ENCODE results near the gene TMEM81. TPM values are rescaled to one million over a fixed set of nuclear protein-coding genes. Genes with fewer than 3 reads are reported as not detected.

Gene TMEM81, protein sequence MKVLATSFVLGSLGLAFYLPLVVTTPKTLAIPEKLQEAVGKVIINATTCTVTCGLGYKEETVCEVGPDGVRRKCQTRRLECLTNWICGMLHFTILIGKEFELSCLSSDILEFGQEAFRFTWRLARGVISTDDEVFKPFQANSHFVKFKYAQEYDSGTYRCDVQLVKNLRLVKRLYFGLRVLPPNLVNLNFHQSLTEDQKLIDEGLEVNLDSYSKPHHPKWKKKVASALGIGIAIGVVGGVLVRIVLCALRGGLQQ
- total RNA-seq (2021; fragmentation: NEBNext Ultra II Directional; extraction: Animal tissue kit (Norgen Biotek cat#: 25700)) = 1 to 10 TPM; 1.4 to 2.3 (median 1.7) TPM
- long read RNA-seq, partial matches to known transcripts = 0 of 2 reads
- long read RNA-seq, other reads (novel, unspliced or antisense) = 0 of 2 reads

GRCh38 chr1:205084360-205084759 lies at the start of gene TMEM81:
Gene TMEM81 (minus strand): TSS chr1:205084460. CDS start chr1:205084320, 140 bp downstream.
- Mint-ChIP-seq H3K27ac (no peak within 1 kb of the TSS), H3K4me3 (no peak within 1 kb of the TSS), H3K36me3 (ENCODE audit: low read depth) (peaks cover 38% of the 10 kb centered on the region), H3K4me1 (ENCODE audit: low read depth) (peaks cover 19% of the 10 kb centered on the region), H3K9me3 (no peaks in the 10 kb centered on the region), H3K27me3 (ENCODE audit: insufficient read depth) (no peaks in the 10 kb centered on the region; the same call in 1 of the 2 replicates)
- TF ChIP-seq, protein P1, sequence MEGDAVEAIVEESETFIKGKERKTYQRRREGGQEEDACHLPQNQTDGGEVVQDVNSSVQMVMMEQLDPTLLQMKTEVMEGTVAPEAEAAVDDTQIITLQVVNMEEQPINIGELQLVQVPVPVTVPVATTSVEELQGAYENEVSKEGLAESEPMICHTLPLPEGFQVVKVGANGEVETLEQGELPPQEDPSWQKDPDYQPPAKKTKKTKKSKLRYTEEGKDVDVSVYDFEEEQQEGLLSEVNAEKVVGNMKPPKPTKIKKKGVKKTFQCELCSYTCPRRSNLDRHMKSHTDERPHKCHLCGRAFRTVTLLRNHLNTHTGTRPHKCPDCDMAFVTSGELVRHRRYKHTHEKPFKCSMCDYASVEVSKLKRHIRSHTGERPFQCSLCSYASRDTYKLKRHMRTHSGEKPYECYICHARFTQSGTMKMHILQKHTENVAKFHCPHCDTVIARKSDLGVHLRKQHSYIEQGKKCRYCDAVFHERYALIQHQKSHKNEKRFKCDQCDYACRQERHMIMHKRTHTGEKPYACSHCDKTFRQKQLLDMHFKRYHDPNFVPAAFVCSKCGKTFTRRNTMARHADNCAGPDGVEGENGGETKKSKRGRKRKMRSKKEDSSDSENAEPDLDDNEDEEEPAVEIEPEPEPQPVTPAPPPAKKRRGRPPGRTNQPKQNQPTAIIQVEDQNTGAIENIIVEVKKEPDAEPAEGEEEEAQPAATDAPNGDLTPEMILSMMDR (IDR thresholded peaks at IDR 0.05) = no peak
- DNase-seq = no peak

GRCh38 chr1:205133287-205133686 lies 49.0 kb upstream of the TMEM81 start:
- Mint-ChIP-seq H3K9me3 (no peaks in the 10 kb centered on the region), H3K27me3 (ENCODE audit: insufficient read depth) (no peaks in the 10 kb centered on the region), H3K4me1 (ENCODE audit: low read depth) (peaks cover under 1% of the 10 kb centered on the region; the same call in 1 of the 2 replicates), H3K4me3 (no peak overlapping the region), H3K36me3 (ENCODE audit: low read depth) (no peaks in the 10 kb centered on the region), H3K27ac (no peak overlapping the region)
- TF ChIP-seq, protein P1 (IDR thresholded peaks at IDR 0.05) = no peak
- no peak for DNase-seq

GRCh38 chr1:205129447-205130029 lies 45.3 kb upstream of the TMEM81 start:
- Mint-ChIP-seq H3K4me3 (no peak overlapping the region), H3K27ac (no peak overlapping the region), H3K4me1 (ENCODE audit: low read depth) (peaks cover 5% of the 10 kb centered on the region; the same call in 1 of the 2 replicates), H3K27me3 (ENCODE audit: insufficient read depth) (no peaks in the 10 kb centered on the region), H3K9me3 (no peaks in the 10 kb centered on the region), H3K36me3 (ENCODE audit: low read depth) (no peaks in the 10 kb centered on the region)
- no peak for DNase-seq
- TF ChIP-seq, protein P1 (IDR thresholded peaks at IDR 0.05) = no peak

GRCh38 chr1:205128050-205128449 lies 43.8 kb upstream of the TMEM81 start:
- H3K4me1 Mint-ChIP-seq (ENCODE audit: low read depth) = peaks cover 6% of the 10 kb centered on the region
- TF ChIP-seq, protein P1 (IDR thresholded peaks at IDR 0.05) = no peak
- no peak overlapping the region for H3K4me3 Mint-ChIP-seq
- H3K9me3 Mint-ChIP-seq = no peaks in the 10 kb centered on the region
- H3K27ac Mint-ChIP-seq = no peak overlapping the region
- H3K27me3 Mint-ChIP-seq (ENCODE audit: insufficient read depth) = no peaks in the 10 kb centered on the region
- no peaks in the 10 kb centered on the region for H3K36me3 Mint-ChIP-seq (ENCODE audit: low read depth)
- no peak for DNase-seq

DNA sequence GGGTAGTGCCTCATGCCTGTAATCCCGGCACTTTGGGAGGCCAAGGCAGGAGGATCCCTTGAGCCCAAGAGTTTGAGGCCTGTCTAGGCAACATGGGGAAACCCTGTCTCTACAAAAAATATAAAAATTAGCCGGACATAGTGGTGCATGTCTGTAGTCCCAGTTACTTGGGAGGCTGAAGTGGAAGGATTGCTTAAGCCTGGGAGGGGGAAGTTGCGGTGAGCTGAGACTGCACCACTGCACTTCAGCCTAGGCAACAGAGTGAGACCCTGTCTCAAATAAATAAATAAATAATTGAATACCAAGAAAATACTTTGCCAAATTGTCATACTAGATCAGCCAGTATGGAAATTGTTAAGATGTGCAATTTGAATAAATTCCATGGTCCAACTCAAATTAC lies 43.4 kb upstream of the TMEM81 start:
- Mint-ChIP-seq H3K36me3 (ENCODE audit: low read depth) (no peaks in the 10 kb centered on the region), H3K4me3 (no peak overlapping the region), H3K27me3 (ENCODE audit: insufficient read depth) (no peaks in the 10 kb centered on the region), H3K4me1 (ENCODE audit: low read depth) (peaks cover 10% of the 10 kb centered on the region), H3K27ac (no peak overlapping the region), H3K9me3 (no peaks in the 10 kb centered on the region)
- DNase-seq = no peak
- TF ChIP-seq, protein P1 (IDR thresholded peaks at IDR 0.05) = no peak
